Stimulated activated memory B cell treated with anti-CD40 and anti-IgM and Interleukin-4, amounts not matched to agents 10 μg/mL and 1 μg/mL and 100 μg/mL, for 72 hours (primary cell): ENCODE measurements around the gene PLPP3.
A peak's percentile ranks its signal among the peaks of the same experiment; 100 is the strongest.

ENCODE experiments used
- ATAC-seq: fragments of 150-1000 bp; cut with Tn5 transposase; 2 replicates; pipeline ENCODE4 v1.10.0; 2021
- H3K27ac Mint-ChIP-seq: one replicate; pipeline ENCODE4 v1.8.0; 2022; ENCODE audit warnings: mild to moderate bottlenecking, mixed read lengths
- H3K27me3 Mint-ChIP-seq: one replicate; pipeline ENCODE4 v1.8.0; 2022; ENCODE audit warnings: mixed read lengths
- H3K36me3 Mint-ChIP-seq: one replicate; pipeline ENCODE4 v1.8.0; 2022; ENCODE audit warnings: mixed read lengths
- H3K4me1 Mint-ChIP-seq: one replicate; pipeline ENCODE4 v1.8.0; 2022; ENCODE audit warnings: mixed read lengths
- H3K4me3 Mint-ChIP-seq: one replicate; pipeline ENCODE4 v1.8.0; 2022; ENCODE audit warnings: mild to moderate bottlenecking, moderate library complexity, mixed read lengths
- H3K9me3 Mint-ChIP-seq: one replicate; pipeline ENCODE4 v1.8.0; 2022; ENCODE audit warnings: mixed read lengths

Gene PLPP3

DNA sequence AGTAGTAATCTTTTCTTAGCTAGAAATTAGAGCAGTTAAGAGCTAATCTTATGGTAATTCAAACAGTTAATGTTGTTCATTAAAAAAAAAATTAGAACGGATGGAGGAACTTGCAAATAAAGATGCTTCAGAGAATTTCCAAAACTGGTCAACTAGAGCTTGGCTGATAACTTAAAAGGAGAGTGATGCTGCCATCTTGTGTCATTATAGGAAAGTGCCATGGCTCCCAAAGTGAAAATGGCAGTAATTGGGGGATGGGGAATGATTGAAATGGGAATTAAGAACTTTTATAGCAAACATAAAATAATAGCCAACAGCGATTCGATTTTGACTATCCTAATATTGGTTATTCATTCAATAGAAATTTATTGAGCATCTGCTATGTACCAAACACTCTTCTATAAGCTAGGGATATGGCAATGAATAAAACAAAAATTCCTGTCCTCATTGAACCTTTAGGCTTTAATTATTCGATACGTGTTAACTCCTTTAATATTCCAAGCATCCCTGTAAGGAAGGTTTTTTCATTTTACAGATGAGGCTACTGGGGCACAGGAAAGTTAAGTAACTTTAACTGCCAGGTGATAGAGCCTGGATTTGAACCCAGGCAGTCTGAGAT lies 5.7 kb upstream of the PLPP3 start:
- Mint-ChIP-seq H3K9me3 (no peaks in the 10 kb centered on the region), H3K4me3 (no peak overlapping the region), H3K27ac (no peak overlapping the region), H3K27me3 (no peaks in the 10 kb centered on the region), H3K4me1 (peaks cover 8% of the 10 kb centered on the region), H3K36me3 (no peaks in the 10 kb centered on the region)
- ATAC-seq = no peak

DNA sequence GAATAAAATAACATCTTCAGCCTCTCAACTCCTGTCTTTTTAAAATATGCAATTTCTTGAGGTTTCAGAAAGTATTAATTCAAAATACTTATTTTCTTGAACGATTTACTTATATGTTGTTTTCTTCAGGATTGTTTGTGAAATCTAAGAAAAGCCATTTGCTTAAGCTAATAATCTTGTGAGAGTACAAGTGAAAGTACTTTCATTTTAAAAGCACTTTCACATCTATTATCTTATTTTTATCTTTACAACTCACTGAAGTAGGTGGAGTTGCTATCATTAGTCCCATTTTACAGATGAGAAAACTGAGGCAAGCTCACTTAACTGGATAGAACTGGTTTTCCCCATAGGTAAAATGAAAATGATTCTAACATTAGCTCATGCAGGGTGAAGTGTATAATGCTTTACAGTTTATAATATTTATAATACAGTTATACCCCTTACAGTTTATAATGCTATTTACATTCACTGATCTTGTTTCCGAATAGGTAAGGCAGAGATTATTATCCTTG lies 4.7 kb upstream of the PLPP3 start:
- Mint-ChIP-seq H3K27ac (no peak overlapping the region), H3K4me3 (no peak overlapping the region), H3K9me3 (no peaks in the 10 kb centered on the region), H3K4me1 (peaks cover 18% of the 10 kb centered on the region), H3K36me3 (no peaks in the 10 kb centered on the region), H3K27me3 (no peaks in the 10 kb centered on the region)
- no peak for ATAC-seq

DNA sequence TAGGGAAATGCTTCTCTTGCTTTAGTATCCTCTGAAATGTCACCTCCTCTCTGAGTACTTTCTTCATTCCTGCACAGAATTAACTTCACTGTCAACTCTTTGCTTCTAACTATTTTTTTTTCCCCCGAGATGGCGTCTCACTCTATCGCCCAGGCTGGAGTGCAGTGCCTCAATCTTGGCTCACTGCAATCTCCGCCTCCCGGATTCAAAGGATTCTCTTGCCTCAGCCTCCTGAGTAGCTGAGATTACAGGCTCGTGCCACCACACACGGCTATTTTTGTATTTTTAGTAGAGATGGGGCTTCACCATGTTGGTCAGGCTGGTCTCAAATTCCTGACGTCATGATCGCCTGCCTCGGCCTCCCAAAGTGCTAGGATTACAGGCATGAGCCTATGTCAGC lies 1.4 kb upstream of the PLPP3 start:
- H3K27ac Mint-ChIP-seq = no peak overlapping the region
- H3K4me3 Mint-ChIP-seq = no peak overlapping the region
- H3K27me3 Mint-ChIP-seq = no peaks in the 10 kb centered on the region
- no peaks in the 10 kb centered on the region for H3K9me3 Mint-ChIP-seq
- ATAC-seq = no peak
- H3K4me1 Mint-ChIP-seq = peaks cover 43% of the 10 kb centered on the region
- no peaks in the 10 kb centered on the region for H3K36me3 Mint-ChIP-seq

DNA sequence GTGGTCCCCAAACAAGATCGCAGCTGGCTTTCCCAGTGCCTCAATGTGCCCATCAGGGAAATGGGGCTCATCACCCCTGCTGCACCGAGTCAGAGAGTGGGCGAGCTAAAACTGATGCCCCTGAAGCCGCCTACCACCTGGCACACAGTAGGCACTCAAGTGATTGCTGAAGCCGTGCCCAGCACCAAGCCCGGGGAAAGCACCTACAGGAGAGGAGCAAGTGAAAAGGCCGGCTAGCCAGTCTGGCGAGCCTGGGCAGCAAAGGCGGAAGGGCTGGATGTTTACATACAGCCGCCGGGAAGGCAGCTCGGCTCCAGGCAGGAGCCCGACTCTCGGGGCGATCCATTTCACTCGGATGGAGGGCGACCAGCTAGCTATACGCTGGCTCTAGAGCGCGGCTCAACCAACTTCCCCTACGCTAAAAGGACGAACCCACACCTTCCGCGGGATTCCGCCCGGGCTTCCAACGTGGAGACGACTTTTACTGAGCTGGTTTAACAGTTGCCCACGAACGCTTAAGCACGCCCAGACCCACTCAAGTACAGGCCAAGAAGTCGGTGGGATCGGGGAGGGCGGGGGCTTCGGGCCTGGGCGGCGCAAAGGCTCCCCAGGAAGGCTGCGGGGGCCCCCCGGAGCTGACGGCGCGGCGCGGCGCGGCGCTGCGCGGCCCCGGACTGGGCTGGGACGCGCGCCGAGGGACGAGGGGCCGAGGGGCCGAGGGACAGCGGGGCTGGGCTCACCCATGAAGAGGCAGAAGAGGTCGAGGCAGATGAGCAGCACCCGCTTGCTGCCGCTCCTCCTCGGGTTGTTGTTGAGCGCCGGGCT lies 1.0 kb downstream of the PLPP3 start:
- Mint-ChIP-seq H3K36me3 (no peaks in the 10 kb centered on the region), H3K27me3 (no peaks in the 10 kb centered on the region), H3K4me1 (peaks cover 60% of the 10 kb centered on the region), H3K9me3 (no peaks in the 10 kb centered on the region), H3K27ac (peak overlapping the region; percentile 54), H3K4me3 (peak overlapping the region; percentile 85)
- peak; percentile 51 for ATAC-seq

GRCh38 chr1:56577406-56578137 lies 1.8 kb downstream of the PLPP3 start:
- H3K4me3 Mint-ChIP-seq = peak overlapping the region; percentile 85
- H3K27ac Mint-ChIP-seq = peak overlapping the region; percentile 54
- no peaks in the 10 kb centered on the region for H3K27me3 Mint-ChIP-seq
- H3K36me3 Mint-ChIP-seq = no peaks in the 10 kb centered on the region
- ATAC-seq = no peak
- H3K9me3 Mint-ChIP-seq = no peaks in the 10 kb centered on the region
- peaks cover 64% of the 10 kb centered on the region for H3K4me1 Mint-ChIP-seq

- no peak overlapping the region for H3K27ac Mint-ChIP-seq
- H3K27me3 Mint-ChIP-seq = no peaks in the 10 kb centered on the region
- H3K4me3 Mint-ChIP-seq = peak overlapping the region; percentile 85
- H3K36me3 Mint-ChIP-seq = no peaks in the 10 kb centered on the region
- peak; percentile 37 for ATAC-seq
- peaks cover 67% of the 10 kb centered on the region for H3K4me1 Mint-ChIP-seq
- no peaks in the 10 kb centered on the region for H3K9me3 Mint-ChIP-seq
Observed at GRCh38 chr1:56576880-56577405, 2.4 kb downstream of the PLPP3 start.

DNA sequence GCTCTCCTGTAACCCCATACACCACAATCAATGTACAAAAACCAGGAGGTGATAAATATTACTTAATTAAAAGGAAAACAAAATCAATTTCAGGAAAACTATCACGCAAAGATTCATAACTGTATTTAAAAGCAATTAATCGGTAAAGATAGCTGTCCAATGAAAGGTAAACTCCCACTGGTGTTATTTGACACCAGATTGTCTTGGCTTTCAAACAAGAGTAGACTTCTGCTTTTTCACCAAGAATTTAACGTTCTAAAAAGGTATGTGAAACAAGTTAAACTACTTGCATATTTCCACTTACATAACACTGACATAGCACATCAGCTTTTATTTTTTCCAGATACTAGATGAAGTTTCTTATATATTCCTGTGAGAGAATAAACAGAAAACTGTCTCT lies 3.5 kb downstream of the PLPP3 start:
- H3K4me1 Mint-ChIP-seq = peaks cover 67% of the 10 kb centered on the region
- no peaks in the 10 kb centered on the region for H3K36me3 Mint-ChIP-seq
- ATAC-seq = no peak
- H3K27me3 Mint-ChIP-seq = no peaks in the 10 kb centered on the region
- no peak overlapping the region for H3K4me3 Mint-ChIP-seq
- H3K9me3 Mint-ChIP-seq = no peaks in the 10 kb centered on the region
- H3K27ac Mint-ChIP-seq = no peak overlapping the region

- ATAC-seq = peak; percentile 65
- no peak overlapping the region for H3K27ac Mint-ChIP-seq
- no peaks in the 10 kb centered on the region for H3K36me3 Mint-ChIP-seq
- no peak overlapping the region for H3K4me3 Mint-ChIP-seq
- no peaks in the 10 kb centered on the region for H3K27me3 Mint-ChIP-seq
- H3K9me3 Mint-ChIP-seq = no peaks in the 10 kb centered on the region
- peaks cover 57% of the 10 kb centered on the region for H3K4me1 Mint-ChIP-seq
Observed at GRCh38 chr1:56574794-56575193, 4.6 kb downstream of the PLPP3 start.

- Mint-ChIP-seq H3K27me3 (no peaks in the 10 kb centered on the region), H3K27ac (peak overlapping the region; percentile 27), H3K4me3 (no peak overlapping the region), H3K4me1 (peaks cover 54% of the 10 kb centered on the region), H3K36me3 (no peaks in the 10 kb centered on the region), H3K9me3 (no peaks in the 10 kb centered on the region)
- no peak for ATAC-seq
Observed at GRCh38 chr1:56573311-56573710, 6.1 kb downstream of the PLPP3 start.

- Mint-ChIP-seq H3K4me3 (no peak overlapping the region), H3K27ac (no peak overlapping the region), H3K9me3 (no peaks in the 10 kb centered on the region)
Observed at GRCh38 chr1:56572334-56573050, 6.9 kb downstream of the PLPP3 start.

DNA sequence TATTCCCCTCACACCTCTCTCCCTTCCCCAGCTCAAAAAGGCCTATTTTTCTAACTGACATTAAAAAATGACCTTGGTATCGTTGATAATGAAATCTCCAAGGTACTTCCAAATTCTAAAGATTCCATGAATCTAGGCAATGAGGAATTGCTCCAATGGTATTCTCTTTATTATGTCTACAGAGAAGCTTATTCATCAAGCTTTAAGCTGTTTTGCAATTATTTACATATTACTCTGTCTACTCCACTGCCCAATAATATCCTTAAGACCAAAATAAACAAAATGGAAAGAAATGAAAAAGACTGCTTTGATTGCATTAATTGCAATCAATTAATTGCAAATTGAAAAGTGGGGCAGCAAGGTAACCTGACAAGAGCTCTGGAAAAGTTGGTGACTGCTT lies 7.9 kb downstream of the PLPP3 start:
- Mint-ChIP-seq H3K9me3 (no peaks in the 10 kb centered on the region), H3K4me3 (no peak overlapping the region), H3K36me3 (no peaks in the 10 kb centered on the region), H3K27ac (no peak overlapping the region), H3K27me3 (no peaks in the 10 kb centered on the region), H3K4me1 (peaks cover 35% of the 10 kb centered on the region)
- no peak for ATAC-seq

More at GRCh38 chr1:56572334-56573050, 6.9 kb downstream of the PLPP3 start:
- no peaks in the 10 kb centered on the region for H3K27me3 Mint-ChIP-seq
- no peak for ATAC-seq
- H3K4me1 Mint-ChIP-seq = peaks cover 46% of the 10 kb centered on the region
- H3K36me3 Mint-ChIP-seq = no peaks in the 10 kb centered on the region

DNA sequence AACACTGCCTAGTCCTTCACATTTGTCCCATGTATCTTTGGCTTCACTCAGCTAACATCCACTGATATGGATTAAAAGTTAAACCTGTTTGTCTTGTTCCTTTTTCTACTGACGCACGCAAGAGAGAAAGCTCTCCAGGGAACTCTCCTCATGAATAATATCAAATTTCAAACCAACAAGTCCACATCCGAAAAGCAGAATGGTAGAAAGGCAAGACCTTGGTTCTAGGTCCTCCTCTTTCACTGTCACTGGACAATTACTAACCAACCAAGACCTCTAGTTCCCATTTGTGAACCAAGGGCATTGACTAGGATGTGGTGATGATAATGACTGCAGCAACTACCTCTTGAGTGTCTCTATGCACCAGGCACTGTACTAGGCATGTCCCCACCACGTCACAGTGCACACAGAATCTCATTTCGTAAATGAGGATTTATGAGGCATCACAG lies 8.4 kb downstream of the PLPP3 start:
- ATAC-seq = no peak
- no peak overlapping the region for H3K27ac Mint-ChIP-seq
- no peaks in the 10 kb centered on the region for H3K36me3 Mint-ChIP-seq
- no peaks in the 10 kb centered on the region for H3K27me3 Mint-ChIP-seq
- H3K9me3 Mint-ChIP-seq = no peaks in the 10 kb centered on the region
- H3K4me3 Mint-ChIP-seq = no peak overlapping the region
- H3K4me1 Mint-ChIP-seq = peaks cover 32% of the 10 kb centered on the region

DNA sequence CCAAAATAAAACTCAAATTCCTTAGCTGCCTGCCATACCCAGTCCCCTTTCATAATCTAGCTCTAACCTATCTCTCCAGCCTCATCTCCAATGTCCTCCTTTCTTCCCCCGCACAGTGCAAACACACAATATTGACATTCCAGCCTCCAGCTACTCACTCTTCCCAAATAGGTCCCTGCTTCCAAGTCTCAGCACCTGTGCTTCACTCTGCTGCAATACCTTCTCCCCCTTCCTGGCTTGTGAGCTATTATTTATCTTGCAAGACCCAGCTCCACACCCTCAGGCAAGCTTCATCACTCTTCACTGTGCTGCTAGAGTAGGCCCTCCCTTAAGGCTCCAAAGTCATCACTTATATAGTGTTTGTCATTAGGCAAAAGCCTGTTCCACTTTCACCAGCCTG lies 9.7 kb downstream of the PLPP3 start:
- H3K9me3 Mint-ChIP-seq = no peaks in the 10 kb centered on the region
- no peak overlapping the region for H3K27ac Mint-ChIP-seq
- H3K36me3 Mint-ChIP-seq = no peaks in the 10 kb centered on the region
- ATAC-seq = no peak
- H3K4me1 Mint-ChIP-seq = peaks cover 26% of the 10 kb centered on the region
- H3K4me3 Mint-ChIP-seq = no peak overlapping the region
- no peaks in the 10 kb centered on the region for H3K27me3 Mint-ChIP-seq

GRCh38 chr1:56566994-56567393 lies 12.4 kb downstream of the PLPP3 start:
- no peaks in the 10 kb centered on the region for H3K36me3 Mint-ChIP-seq

More at GRCh38 chr1:56566994-56567393, 12.4 kb downstream of the PLPP3 start:
- Mint-ChIP-seq H3K27ac (no peak overlapping the region), H3K4me3 (no peak overlapping the region), H3K9me3 (no peaks in the 10 kb centered on the region), H3K27me3 (no peaks in the 10 kb centered on the region), H3K4me1 (peaks cover 16% of the 10 kb centered on the region)
- no peak for ATAC-seq
